HUES64 (cell line): ENCODE results near the gene PDE4D.

Experiments
- H3K27ac ChIP-seq: 2 replicates; pipeline ENCODE4 v1.7.0; 2013; ENCODE audit warnings: low read depth, low read length, inconsistent platforms
- H3K27me3 ChIP-seq: 2 replicates; pipeline ENCODE4 v1.6.1; 2013; ENCODE audit warnings: mild to moderate bottlenecking, low read length; ENCODE audit not compliant: insufficient read depth
- H3K36me3 ChIP-seq: 2 replicates; pipeline ENCODE4 v1.6.1; 2013; ENCODE audit warnings: mild to moderate bottlenecking, low read length; ENCODE audit not compliant: insufficient read depth
- H3K4me1 ChIP-seq: 2 replicates; pipeline ENCODE4 v1.6.1; 2013; ENCODE audit warnings: mild to moderate bottlenecking, low read length, moderate library complexity; ENCODE audit not compliant: insufficient read depth
- H3K4me3 ChIP-seq: 2 replicates; pipeline ENCODE4 v1.5.1; 2013; ENCODE audit warnings: mild to moderate bottlenecking, low read length, moderate library complexity
- H3K9ac ChIP-seq: 2 replicates; pipeline ENCODE4 v1.6.1; 2013; ENCODE audit warnings: mild to moderate bottlenecking, low read depth, low read length
- H3K9me3 ChIP-seq: 2 replicates; pipeline ENCODE4 v1.6.1; 2013; ENCODE audit warnings: low read depth, low read length; ENCODE audit not compliant: insufficient read depth
- WGBS: fragments of 150-250, 120-280 bp; methylation state at CpG from one replicate; pipeline ENCODE4 v1.1.7; 2013; ENCODE audit warnings: missing lambda C conversion rate; 5-methylcytosine and 5-hydroxymethylcytosine counted together

PDE4D gene

GRCh38 chr5:59249726-59250125 lies 643.8 kb downstream of the PDE4D start:
- no peak overlapping the region for H3K9ac ChIP-seq
- H3K27ac ChIP-seq = no peak overlapping the region
- H3K4me1 ChIP-seq = no peaks in the 10 kb centered on the region
- H3K9me3 ChIP-seq = no peaks in the 10 kb centered on the region
- H3K36me3 ChIP-seq = no peaks in the 10 kb centered on the region
- H3K27me3 ChIP-seq = no peaks in the 10 kb centered on the region
- 100% methylated on average over 2 of the region's 2 CpGs for WGBS
- H3K4me3 ChIP-seq = no peak overlapping the region

GRCh38 chr5:59249160-59249559 lies 644.4 kb downstream of the PDE4D start:
- no peaks in the 10 kb centered on the region for H3K36me3 ChIP-seq
- H3K27me3 ChIP-seq = no peaks in the 10 kb centered on the region
- H3K27ac ChIP-seq = no peak overlapping the region
- H3K4me1 ChIP-seq = no peaks in the 10 kb centered on the region
- no peak overlapping the region for H3K4me3 ChIP-seq
- H3K9ac ChIP-seq = no peak overlapping the region
- no peaks in the 10 kb centered on the region for H3K9me3 ChIP-seq

GRCh38 chr5:59246882-59247281 lies 646.6 kb downstream of the PDE4D start:
- H3K4me3 ChIP-seq = no peak overlapping the region
- H3K36me3 ChIP-seq = no peaks in the 10 kb centered on the region
- H3K9ac ChIP-seq = no peak overlapping the region
- H3K4me1 ChIP-seq = no peaks in the 10 kb centered on the region
- no peaks in the 10 kb centered on the region for H3K9me3 ChIP-seq
- no peak overlapping the region for H3K27ac ChIP-seq
- H3K27me3 ChIP-seq = no peaks in the 10 kb centered on the region

GRCh38 chr5:59246145-59246869 lies 647.2 kb downstream of the PDE4D start:
- H3K27me3 ChIP-seq = no peaks in the 10 kb centered on the region
- no CpG with 5 or more reads among the region's 3 CpGs for WGBS
- no peak overlapping the region for H3K9ac ChIP-seq
- H3K27ac ChIP-seq = no peak overlapping the region
- H3K4me3 ChIP-seq = no peak overlapping the region
- no peaks in the 10 kb centered on the region for H3K4me1 ChIP-seq
- H3K9me3 ChIP-seq = no peaks in the 10 kb centered on the region
- no peaks in the 10 kb centered on the region for H3K36me3 ChIP-seq

- H3K4me1 ChIP-seq = no peaks in the 10 kb centered on the region
- H3K9me3 ChIP-seq = no peaks in the 10 kb centered on the region
- H3K4me3 ChIP-seq = no peak overlapping the region
- 100% methylated on average over 2 of the region's 3 CpGs for WGBS
- no peak overlapping the region for H3K9ac ChIP-seq
- no peaks in the 10 kb centered on the region for H3K27me3 ChIP-seq
- no peak overlapping the region for H3K27ac ChIP-seq
- H3K36me3 ChIP-seq = no peaks in the 10 kb centered on the region
Measured at GRCh38 chr5:59245198-59245597, 648.3 kb downstream of the PDE4D start.

- no peaks in the 10 kb centered on the region for H3K27me3 ChIP-seq
- H3K27ac ChIP-seq = no peak overlapping the region
- 89% methylated on average over 1 of the region's 1 CpG for WGBS
- H3K9ac ChIP-seq = no peak overlapping the region
- no peaks in the 10 kb centered on the region for H3K9me3 ChIP-seq
- H3K36me3 ChIP-seq = no peaks in the 10 kb centered on the region
- H3K4me1 ChIP-seq = no peaks in the 10 kb centered on the region
- H3K4me3 ChIP-seq = no peak overlapping the region
Measured at GRCh38 chr5:59241552-59241951, 652.0 kb downstream of the PDE4D start.

- no peak overlapping the region for H3K4me3 ChIP-seq
- H3K27ac ChIP-seq = no peak overlapping the region
Measured at GRCh38 chr5:59241119-59241518, 652.4 kb downstream of the PDE4D start.

GRCh38 chr5:59238126-59238902 lies 655.2 kb downstream of the PDE4D start:
- Histone ChIP-seq H3K9ac (no peak overlapping the region), H3K36me3 (no peaks in the 10 kb centered on the region), H3K27me3 (no peaks in the 10 kb centered on the region), H3K4me3 (no peak overlapping the region), H3K4me1 (no peaks in the 10 kb centered on the region), H3K9me3 (no peaks in the 10 kb centered on the region), H3K27ac (no peak overlapping the region)
- WGBS = 95% methylated on average over 3 of the region's 3 CpGs

More at GRCh38 chr5:59241119-59241518, 652.4 kb downstream of the PDE4D start:
- Histone ChIP-seq H3K9me3 (no peaks in the 10 kb centered on the region), H3K4me1 (no peaks in the 10 kb centered on the region), H3K9ac (no peak overlapping the region), H3K36me3 (no peaks in the 10 kb centered on the region), H3K27me3 (no peaks in the 10 kb centered on the region)
- 85% methylated on average over 1 of the region's 1 CpG for WGBS

- no peak overlapping the region for H3K9ac ChIP-seq
- H3K27me3 ChIP-seq = no peaks in the 10 kb centered on the region
- H3K27ac ChIP-seq = no peak overlapping the region
- H3K36me3 ChIP-seq = no peaks in the 10 kb centered on the region
- H3K4me3 ChIP-seq = no peak overlapping the region
- no peaks in the 10 kb centered on the region for H3K4me1 ChIP-seq
- H3K9me3 ChIP-seq = no peaks in the 10 kb centered on the region
Measured at GRCh38 chr5:59236986-59237385, 656.5 kb downstream of the PDE4D start.

GRCh38 chr5:59236448-59236847 lies 657.1 kb downstream of the PDE4D start:
- no peak overlapping the region for H3K4me3 ChIP-seq
- no peaks in the 10 kb centered on the region for H3K9me3 ChIP-seq
- no peaks in the 10 kb centered on the region for H3K36me3 ChIP-seq
- no peaks in the 10 kb centered on the region for H3K4me1 ChIP-seq
- H3K9ac ChIP-seq = no peak overlapping the region
- WGBS = 96% methylated on average over 7 of the region's 7 CpGs
- no peak overlapping the region for H3K27ac ChIP-seq
- no peaks in the 10 kb centered on the region for H3K27me3 ChIP-seq

GRCh38 chr5:59234236-59234635 lies 659.3 kb downstream of the PDE4D start:
- Histone ChIP-seq H3K27ac (no peak overlapping the region), H3K4me3 (no peak overlapping the region), H3K9ac (no peak overlapping the region), H3K27me3 (no peaks in the 10 kb centered on the region), H3K9me3 (no peaks in the 10 kb centered on the region), H3K36me3 (no peaks in the 10 kb centered on the region), H3K4me1 (no peaks in the 10 kb centered on the region)
- 100% methylated on average over 1 of the region's 1 CpG for WGBS
